Suprapubic skin (tissue), 4 donors: Measurements from ENCODE around the gene TEKT3.

Experiments used
- CTCF ChIP-seq, 2 donors: fragments of 200-600 bp in 1 of 2; fragments of 450-650 bp in 1 of 2; sonication (generic) in 1 of 2; IDR thresholded peaks; one replicate each; pipeline ENCODE4 v1.5.1; 2016 to 2019; ENCODE audit warnings: antibody characterized with exemption in 2 of 2, mild to moderate bottlenecking in 1 of 2, moderate library complexity in 1 of 2
- POLR2A ChIP-seq, 2 donors: fragments of 450-650 bp; IDR thresholded peaks; one replicate each; pipeline ENCODE4 v1.6.1; 2017; ENCODE audit warnings: antibody characterized with exemption in 2 of 2, mild to moderate bottlenecking in 2 of 2, moderate library complexity in 2 of 2
- POLR2AphosphoS5 ChIP-seq, 3 donors: sonication (generic); formaldehyde crosslinking; IDR thresholded peaks; one replicate each; pipeline ENCODE4 v1.6.1; 2017; ENCODE audit warnings: antibody characterized with exemption in 3 of 3

- TF ChIP-seq POLR2AphosphoS5 (IDR thresholded peaks at IDR 0.05) (no peak), CTCF (IDR thresholded peaks at IDR 0.05) (no peak), POLR2A (IDR thresholded peaks at IDR 0.05) (no peak)
These were observed 24.6 kb upstream of the TEKT3 start for GRCh38 chr17:15366026-15366425.
